ENCODE data around the gene ANKS6.

GRCh38 chr9:98781588-98782383 is 14.6 kb downstream of the ANKS6 start:
- TF ChIP-seq POLR2A (IDR thresholded peaks at IDR 0.05), result no peak
- no peak for TF ChIP-seq EP300 (IDR thresholded peaks at IDR 0.05)
